ENCODE measurements around the gene NOS1AP.

NOS1AP gene

GRCh38 chr1:162159515-162159914, 90.0 kb downstream of the NOS1AP start:
- DNase-seq (ENCODE audit: low spot score) = no peak
- Histone ChIP-seq H3K4me3 (no peak overlapping the region), H3K27ac (no peak overlapping the region)
- TF ChIP-seq CTCF (IDR thresholded peaks at IDR 0.05) = no peak

DNA sequence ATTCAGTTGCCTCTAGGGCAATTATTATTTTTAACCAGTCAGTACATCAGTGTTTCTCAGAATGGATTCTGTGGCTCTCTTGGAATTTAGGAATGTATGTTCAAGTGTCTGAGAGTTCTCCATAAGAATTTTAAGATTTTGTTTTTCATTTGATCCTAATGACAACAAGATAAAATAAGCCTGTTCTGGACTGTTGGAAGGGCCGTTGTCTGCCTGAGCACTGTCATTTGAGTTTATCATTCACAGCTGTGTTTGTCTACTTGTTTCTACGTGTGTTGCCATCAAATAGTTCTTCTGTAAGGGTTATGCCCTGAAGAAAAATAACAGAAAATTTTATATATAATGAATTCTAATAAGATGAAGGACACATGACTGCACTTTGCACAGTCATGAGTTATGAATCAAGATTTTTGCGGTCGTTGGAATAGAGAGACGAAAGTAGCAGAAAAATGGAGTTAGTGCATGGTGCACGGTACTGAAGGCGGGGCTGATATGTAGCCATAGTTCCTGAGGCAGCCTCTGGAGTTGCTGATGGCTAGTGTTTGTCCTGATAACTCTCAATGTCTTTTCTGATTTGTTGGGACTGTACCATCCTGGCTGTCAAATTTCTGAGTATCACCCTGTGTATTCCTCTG, 92.5 kb downstream of the NOS1AP start:
- TF ChIP-seq CTCF (IDR thresholded peaks at IDR 0.05) = no peak
- Histone ChIP-seq H3K4me3 (no peak overlapping the region), H3K27ac (no peak overlapping the region)
- DNase-seq (ENCODE audit: low spot score) = no peak

DNA sequence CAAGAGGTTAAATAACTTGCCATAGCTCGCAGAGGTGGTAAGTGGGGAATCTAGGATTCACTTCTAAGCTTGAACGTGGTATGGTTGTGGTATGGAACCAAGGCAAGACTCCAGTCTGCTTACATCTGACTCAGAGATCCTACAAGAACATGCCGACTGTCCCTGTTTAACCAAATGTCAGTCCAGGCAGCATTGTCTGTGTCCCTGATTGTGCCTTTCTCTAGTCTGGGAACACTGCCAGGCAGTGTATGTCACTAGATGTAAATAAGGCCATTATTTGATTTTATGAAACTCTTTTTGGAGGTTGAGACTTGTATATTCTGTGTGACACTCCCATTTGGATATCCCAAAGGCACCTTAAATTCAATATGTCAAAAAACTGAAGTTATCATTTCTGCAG, 96.0 kb downstream of the NOS1AP start:
- H3K27ac ChIP-seq = no peak overlapping the region
- no peak for TF ChIP-seq CTCF (IDR thresholded peaks at IDR 0.05)
- H3K4me3 ChIP-seq = no peak overlapping the region
- DNase-seq (ENCODE audit: low spot score) = no peak

GRCh38 chr1:162166917-162167615, 97.6 kb downstream of the NOS1AP start:
- Histone ChIP-seq H3K27ac (no peak overlapping the region), H3K4me3 (no peak overlapping the region)
- DNase-seq (ENCODE audit: low spot score) = no peak
- TF ChIP-seq CTCF (IDR thresholded peaks at IDR 0.05) = no peak

- no peak for TF ChIP-seq CTCF (IDR thresholded peaks at IDR 0.05)
- Histone ChIP-seq H3K4me3 (no peak overlapping the region), H3K27ac (no peak overlapping the region)
- DNase-seq (ENCODE audit: low spot score) = no peak
Measured at GRCh38 chr1:162168261-162168660, 98.8 kb downstream of the NOS1AP start.

DNA sequence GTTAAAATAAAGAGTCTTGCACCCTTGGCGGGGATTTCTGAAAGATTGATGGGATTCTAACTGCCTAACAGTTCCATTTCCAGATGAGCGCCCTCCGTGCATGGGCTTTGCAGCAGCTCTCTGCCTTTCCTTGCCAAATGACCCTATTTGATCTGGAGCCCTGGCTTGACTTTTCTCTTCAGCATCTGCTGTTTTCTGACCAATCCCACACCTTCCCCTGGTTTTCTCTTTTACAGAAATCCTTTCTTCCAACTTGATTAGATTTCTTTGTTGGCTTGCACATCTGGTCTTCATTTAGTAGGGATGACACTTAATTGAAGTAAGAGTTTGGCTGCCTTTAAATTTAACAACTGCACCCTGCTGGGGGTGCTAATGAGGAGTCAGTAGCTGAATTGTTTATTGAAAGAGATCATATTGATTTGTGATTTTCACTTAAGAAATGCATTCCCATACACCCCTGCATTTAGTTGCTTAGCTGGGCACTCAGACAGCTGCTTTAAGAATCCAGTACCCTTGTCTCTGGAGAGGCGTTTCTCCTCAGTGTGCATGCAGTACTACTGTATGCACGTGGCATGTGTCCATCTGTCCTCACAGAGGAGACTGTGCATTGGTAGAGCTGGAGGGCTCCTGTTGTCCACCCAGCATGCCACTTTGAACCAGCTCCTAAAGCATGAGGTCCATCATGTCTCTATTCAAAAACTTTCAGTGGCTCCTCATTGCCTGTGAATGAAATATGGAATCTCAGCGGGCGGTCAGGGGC, 99.7 kb downstream of the NOS1AP start:
- no peak for DNase-seq (ENCODE audit: low spot score)
- H3K27ac ChIP-seq = no peak overlapping the region
- TF ChIP-seq CTCF (IDR thresholded peaks at IDR 0.05) = no peak
- H3K4me3 ChIP-seq = no peak overlapping the region

Measured in coronary artery (tissue), 2 donors.